Caki2 (cell line): ENCODE measurements around the gene KLHDC3. TPM values are rescaled to one million over a fixed set of nuclear protein-coding genes. Genes with fewer than 3 reads are reported as not detected.

Experiments
- total RNA-seq: library from RNA; depleted of rRNA; stranded (reverse); fragments of >200 nt; shearing (Covaris generic); gene quantifications from 2 replicates; pipeline ENCODE4 v1.2.3, GENCODE V29; 2014; ENCODE audit warnings: low replicate concordance; rRNA removed

The KLHDC3 gene
- total RNA-seq, 1 experiment from 2014 or later, result 140 TPM

Other genes with a start within 250 kb of the KLHDC3 start
- gene BICRAL, start 232.2 kb upstream of the KLHDC3 start, total RNA-seq, result 1.9 TPM in 2 replicates
- 116 and 181 TPM in 2 replicates for gene RPL7L1, start 134.6 kb upstream of the KLHDC3 start, total RNA-seq
- not detected in 2 replicates for gene PTCRA, start 98.2 kb upstream of the KLHDC3 start, total RNA-seq
- 69.2 and 70.4 TPM in 2 replicates for gene CNPY3, start 84.8 kb upstream of the KLHDC3 start, total RNA-seq
- 1.5 TPM in 1 of 2 replicates, not detected in the other for gene GNMT, start 53.5 kb upstream of the KLHDC3 start, total RNA-seq
- gene PEX6, start 35.1 kb upstream of the KLHDC3 start, total RNA-seq, result 29.2 and 31.4 TPM in 2 replicates
- gene PPP2R5D, start 29.7 kb upstream of the KLHDC3 start, total RNA-seq, result 41.1 and 50.7 TPM in 2 replicates
- 192 and 200 TPM in 2 replicates for gene MEA1, start 303 bp upstream of the KLHDC3 start, total RNA-seq
- 79.1 and 98.6 TPM in 2 replicates for gene RRP36, start 7.4 kb downstream of the KLHDC3 start, total RNA-seq
- 39.2 TPM in 2 replicates for gene CUL7, start 39.6 kb downstream of the KLHDC3 start, total RNA-seq
- gene MRPL2, start 45.2 kb downstream of the KLHDC3 start, total RNA-seq, result 47.5 and 50.5 TPM in 2 replicates
- gene KLC4, start 45.4 kb downstream of the KLHDC3 start, total RNA-seq, result 49.3 and 61.6 TPM in 2 replicates
- gene PTK7, start 62.1 kb downstream of the KLHDC3 start, total RNA-seq, result 45.4 and 69.5 TPM in 2 replicates
- 16.4 and 26.1 TPM in 2 replicates for gene SRF, start 157.0 kb downstream of the KLHDC3 start, total RNA-seq
- gene CUL9, start 167.9 kb downstream of the KLHDC3 start, total RNA-seq, result 10.6 and 15.7 TPM in 2 replicates
- gene DNPH1, start 215.2 kb downstream of the KLHDC3 start, total RNA-seq, result 187 and 194 TPM in 2 replicates
- gene TTBK1, start 229.2 kb downstream of the KLHDC3 start, total RNA-seq, result not detected in 2 replicates